GM12872 (cell line): ENCODE measurements around the gene PMM1.

Experiments used
- TF ChIP-seq, protein P1 (sequence below): IDR thresholded peaks from 3 replicates; pipeline ENCODE4 v1.5.1; 2011; ENCODE audit warnings: low read depth, mild to moderate bottlenecking, low read length, moderate library complexity; ENCODE audit not compliant: insufficient read depth

The PMM1 gene

GRCh38 chr22:41556561-41556960, 33.1 kb downstream of the PMM1 start:
- TF ChIP-seq, protein P1, sequence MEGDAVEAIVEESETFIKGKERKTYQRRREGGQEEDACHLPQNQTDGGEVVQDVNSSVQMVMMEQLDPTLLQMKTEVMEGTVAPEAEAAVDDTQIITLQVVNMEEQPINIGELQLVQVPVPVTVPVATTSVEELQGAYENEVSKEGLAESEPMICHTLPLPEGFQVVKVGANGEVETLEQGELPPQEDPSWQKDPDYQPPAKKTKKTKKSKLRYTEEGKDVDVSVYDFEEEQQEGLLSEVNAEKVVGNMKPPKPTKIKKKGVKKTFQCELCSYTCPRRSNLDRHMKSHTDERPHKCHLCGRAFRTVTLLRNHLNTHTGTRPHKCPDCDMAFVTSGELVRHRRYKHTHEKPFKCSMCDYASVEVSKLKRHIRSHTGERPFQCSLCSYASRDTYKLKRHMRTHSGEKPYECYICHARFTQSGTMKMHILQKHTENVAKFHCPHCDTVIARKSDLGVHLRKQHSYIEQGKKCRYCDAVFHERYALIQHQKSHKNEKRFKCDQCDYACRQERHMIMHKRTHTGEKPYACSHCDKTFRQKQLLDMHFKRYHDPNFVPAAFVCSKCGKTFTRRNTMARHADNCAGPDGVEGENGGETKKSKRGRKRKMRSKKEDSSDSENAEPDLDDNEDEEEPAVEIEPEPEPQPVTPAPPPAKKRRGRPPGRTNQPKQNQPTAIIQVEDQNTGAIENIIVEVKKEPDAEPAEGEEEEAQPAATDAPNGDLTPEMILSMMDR, result no peak

DNA sequence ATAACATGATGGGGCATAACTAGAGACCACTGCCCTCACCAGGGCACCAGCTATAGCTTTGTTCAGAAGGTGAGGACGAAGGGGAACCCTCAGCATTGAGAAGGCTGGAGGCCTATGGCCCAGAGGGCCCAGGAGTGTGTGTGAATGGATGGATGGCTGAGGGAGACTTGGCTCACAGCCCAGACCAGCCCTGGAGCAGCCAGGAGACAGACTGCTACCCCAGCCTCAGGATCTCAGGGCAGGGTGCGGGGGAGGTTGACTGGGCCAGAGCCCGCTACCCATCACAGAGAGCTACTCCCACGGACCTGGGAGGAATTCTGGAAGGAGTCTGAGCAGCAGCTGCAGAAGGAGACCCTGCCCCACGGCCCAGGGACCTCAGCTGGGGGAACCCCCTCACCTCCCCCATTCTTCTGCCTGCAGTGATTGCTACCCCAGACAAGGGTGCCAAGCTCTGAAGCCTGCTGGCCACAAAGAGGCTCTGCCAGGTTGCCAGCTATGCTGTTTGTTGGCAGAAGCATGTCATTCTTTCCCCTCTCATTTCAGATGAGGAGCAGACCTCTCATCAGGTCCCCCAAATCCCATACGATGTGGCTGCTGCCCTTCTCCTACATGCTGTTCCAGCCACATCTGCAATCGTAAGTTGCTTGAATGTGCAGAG, 34.2 kb downstream of the PMM1 start:
- TF ChIP-seq, protein P1, result no peak

DNA sequence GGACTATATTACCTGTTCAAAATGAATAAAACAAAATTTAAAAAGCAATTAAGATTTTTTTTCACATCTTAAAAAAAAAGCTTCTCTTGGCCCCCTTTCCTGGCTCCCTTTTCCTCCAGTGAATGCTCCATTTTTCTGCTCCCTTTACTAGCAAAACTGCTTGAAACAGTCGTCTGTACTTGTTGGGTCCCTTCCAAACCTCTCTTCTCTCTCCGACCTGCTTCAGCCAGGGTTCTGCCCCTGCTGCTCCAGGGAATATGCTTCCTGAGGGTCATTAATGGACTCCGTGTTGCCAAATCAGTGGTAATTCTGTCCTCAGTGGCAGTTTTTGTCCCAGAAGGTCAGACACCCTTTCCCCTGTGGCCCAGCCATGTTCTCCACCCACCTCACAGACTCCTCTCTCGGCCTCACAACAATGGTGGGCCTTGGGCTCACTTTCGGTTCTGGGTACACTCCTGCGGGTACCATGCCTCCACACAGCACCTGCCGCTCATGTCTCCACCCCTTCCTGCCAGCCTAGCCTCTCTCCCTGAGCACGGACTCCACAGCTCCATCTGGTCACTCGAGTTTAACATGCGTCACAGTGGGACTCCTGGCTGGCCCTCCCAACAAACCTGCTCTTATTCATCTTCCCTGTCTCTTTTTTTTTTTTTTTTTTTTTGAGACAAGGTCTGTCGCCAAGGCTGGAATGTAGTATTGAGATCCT, 37.6 kb downstream of the PMM1 start:
- TF ChIP-seq, protein P1, result no peak

GRCh38 chr22:41550952-41551491, 38.6 kb downstream of the PMM1 start:
- TF ChIP-seq, protein P1, result no peak

GRCh38 chr22:41548830-41549211, 40.8 kb downstream of the PMM1 start:
- TF ChIP-seq, protein P1, result no peak

- TF ChIP-seq, protein P1, result no peak
These were observed 44.8 kb downstream of the PMM1 start for GRCh38 chr22:41544671-41545476.
